ENCODE data around the gene CDCP2.
"Not testable (repeated sequence)": the region's sequence is repeated elsewhere in the genome, so short reads cannot be mapped to it uniquely, and the experiment has no call there.

CDCP2 gene

DNA sequence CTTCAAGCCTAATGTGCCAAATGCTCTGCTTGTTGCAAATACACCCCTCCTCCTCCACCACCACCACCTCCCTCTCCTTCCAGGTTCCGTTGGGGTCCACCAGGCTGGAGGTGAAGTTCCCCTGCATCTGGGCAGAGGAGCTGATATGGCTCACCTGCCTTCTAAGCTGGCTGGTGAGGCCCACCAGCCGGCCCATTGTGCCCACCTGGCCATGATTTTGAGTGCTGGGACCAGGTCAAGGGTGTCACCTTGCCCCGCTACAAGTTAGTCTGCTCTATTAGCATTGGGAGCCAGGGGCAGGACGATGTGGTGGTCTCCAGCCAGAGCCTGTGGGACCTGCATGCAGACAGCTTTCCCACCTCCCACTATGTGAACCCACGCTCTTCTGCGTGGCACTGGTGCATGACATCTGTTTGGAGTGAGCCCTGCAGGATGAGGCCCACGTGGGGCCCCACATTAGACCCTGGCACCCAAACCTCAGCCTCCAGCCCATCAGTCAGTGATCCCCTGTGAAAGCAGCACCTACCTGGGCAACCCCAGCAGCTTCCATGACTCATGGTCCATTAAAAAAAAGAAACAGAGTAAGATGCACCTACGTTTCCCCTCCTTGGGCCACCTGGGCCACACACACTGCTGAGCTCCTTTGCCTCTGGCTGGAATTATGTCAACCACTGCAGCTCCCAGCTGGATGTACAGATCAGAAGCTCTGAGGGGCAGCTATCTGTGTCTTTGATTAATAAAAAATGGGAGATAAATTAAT lies 15.6 kb upstream of the CDCP2 start:
- DNase-seq (ENCODE audit: extremely low read depth in 1 of 2, low read depth in 1 of 2), result no peak

GRCh38 chr1:54167422-54168139 lies 14.8 kb upstream of the CDCP2 start:
- DNase-seq (ENCODE audit: extremely low read depth in 1 of 2, low read depth in 1 of 2), result no peak

GRCh38 chr1:54166357-54166756 lies 13.6 kb upstream of the CDCP2 start:
- DNase-seq (ENCODE audit: extremely low read depth in 1 of 2, low read depth in 1 of 2), result not testable (repeated sequence)

DNA sequence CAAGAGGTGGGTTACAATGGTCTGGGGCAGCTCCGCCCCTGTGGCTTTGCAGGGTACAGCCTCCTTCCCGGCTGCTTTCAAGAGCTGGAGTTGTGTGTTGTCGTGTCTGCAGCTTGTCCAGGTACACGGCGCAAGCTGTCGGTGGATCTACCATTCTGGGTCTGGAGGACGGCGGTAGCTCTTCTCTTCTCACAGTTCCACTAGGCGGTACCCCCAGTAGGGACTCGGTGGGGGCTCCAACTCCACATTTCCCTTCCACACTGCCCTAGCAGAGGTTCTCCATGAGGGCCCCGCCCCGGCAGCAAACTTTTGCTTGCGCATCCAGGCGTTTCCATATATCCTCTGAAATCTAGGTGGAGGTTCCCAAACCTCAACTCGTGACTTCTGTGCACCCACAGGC lies 12.3 kb upstream of the CDCP2 start:
- no peak for DNase-seq (ENCODE audit: extremely low read depth in 1 of 2, low read depth in 1 of 2)

DNA sequence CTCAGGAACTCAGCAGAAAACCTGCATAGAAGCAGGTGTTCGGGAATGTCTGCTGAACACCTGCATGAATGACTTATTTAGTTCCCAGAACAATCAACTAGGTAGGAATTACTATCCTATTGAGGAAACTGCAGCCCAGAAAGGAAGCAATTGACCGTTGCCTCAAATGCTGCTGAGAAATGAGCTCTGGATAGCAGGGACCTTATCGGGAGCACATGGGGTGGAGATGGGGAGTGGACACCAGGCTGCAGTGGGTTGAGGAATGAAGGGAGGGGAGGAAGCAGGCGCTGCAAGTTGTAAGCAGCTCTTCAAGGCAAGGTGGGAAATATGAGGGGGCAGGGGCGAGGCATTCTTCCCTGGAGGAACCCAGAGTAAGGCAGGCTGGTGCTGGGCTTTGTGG lies 10.8 kb upstream of the CDCP2 start:
- DNase-seq (ENCODE audit: extremely low read depth in 1 of 2, low read depth in 1 of 2), result no peak

DNA sequence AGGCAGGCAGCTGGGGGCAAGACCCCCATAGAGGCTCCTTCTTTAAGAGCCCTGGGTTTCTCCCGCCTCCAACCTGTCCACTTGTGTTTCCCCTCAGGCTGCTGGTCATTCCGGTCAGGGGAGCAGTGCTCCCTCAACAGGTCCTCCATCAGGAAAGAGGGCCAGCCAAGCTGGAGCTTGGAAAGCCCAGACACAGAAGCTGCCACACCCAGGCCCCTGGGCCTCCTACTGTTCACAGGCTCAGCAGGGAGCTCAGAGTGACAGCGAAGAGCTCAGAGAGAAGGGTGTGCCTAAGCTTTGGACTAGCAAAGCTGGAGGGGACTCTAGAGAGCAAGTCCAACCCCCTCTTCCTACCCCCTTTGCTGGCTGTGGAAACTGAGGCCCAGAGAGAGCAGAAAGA lies 10.3 kb upstream of the CDCP2 start:
- no peak for DNase-seq (ENCODE audit: extremely low read depth in 1 of 2, low read depth in 1 of 2)

GRCh38 chr1:54161495-54162168 lies 8.8 kb upstream of the CDCP2 start:
- no peak for DNase-seq (ENCODE audit: extremely low read depth in 1 of 2, low read depth in 1 of 2)

DNA sequence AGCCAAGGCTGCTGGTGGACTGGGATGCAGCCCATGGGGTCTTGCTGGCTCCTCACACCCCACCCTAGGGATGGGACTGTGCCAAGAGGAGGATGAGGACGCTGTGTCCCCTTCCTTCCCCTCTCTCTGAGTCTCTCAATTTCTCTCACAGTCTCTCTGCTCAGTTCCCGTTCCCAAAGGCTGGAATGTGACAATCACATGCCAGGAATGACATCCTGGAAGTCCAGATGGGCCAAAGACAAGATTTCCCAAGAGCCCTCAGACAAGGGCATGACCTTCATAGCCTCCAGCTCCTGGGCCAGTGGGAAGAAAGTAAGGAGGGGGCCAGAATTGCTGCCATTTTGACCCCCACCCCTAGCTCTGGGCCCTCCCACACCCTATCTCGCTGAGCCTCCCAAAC lies 7.6 kb upstream of the CDCP2 start:
- no peak for DNase-seq (ENCODE audit: extremely low read depth in 1 of 2, low read depth in 1 of 2)

GRCh38 chr1:54159733-54160316 lies 7.0 kb upstream of the CDCP2 start:
- no peak for DNase-seq (ENCODE audit: extremely low read depth in 1 of 2, low read depth in 1 of 2)

GRCh38 chr1:54158071-54158470 lies 5.3 kb upstream of the CDCP2 start:
- no peak for DNase-seq (ENCODE audit: extremely low read depth in 1 of 2, low read depth in 1 of 2)

DNA sequence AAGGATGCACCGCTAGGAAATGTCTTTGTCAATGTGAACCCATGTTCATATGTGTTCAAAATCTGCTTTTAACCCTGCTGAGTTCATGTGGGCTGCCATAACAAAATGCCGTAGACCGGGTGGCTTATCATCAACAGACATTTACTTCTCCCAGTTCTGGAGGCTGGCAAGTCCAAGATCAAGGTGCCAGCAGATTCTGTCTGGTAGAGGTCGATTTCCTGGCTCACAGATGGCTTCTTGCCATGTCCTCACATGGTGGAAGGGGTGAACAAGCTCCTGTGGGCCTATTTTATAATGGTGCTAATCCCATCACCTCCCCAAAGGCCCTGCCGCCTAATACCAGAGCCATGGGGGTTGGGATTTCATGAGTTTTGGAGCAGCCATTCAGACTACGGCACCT lies 4.6 kb upstream of the CDCP2 start:
- DNase-seq (ENCODE audit: extremely low read depth in 1 of 2, low read depth in 1 of 2), result no peak

DNA sequence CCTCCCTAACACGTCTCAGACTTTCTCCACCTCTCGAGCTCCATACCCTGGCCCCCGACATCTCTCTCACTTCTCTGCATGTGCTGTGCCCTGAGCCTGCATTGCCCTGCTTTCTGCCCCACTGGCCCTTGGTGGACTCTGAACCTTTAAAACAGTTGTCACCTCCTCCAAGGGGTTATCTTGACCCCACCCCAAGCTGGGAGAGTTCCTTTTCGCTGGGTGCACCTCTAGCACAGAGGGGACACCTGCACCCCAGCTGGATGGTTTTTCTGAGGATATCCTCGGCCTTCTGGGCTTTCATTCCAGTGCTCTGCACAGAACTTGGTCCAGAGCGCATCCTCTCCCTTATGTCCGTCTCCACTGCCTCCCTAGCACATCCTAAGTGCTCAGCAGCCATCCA lies 4.2 kb upstream of the CDCP2 start:
- DNase-seq (ENCODE audit: extremely low read depth in 1 of 2, low read depth in 1 of 2), result no peak

- DNase-seq (ENCODE audit: extremely low read depth in 1 of 2, low read depth in 1 of 2), result no peak
These were observed 3.4 kb upstream of the CDCP2 start for GRCh38 chr1:54156201-54156600.

GRCh38 chr1:54153535-54154439 lies 987 bp upstream of the CDCP2 start:
- DNase-seq (ENCODE audit: extremely low read depth in 1 of 2, low read depth in 1 of 2), result no peak

- DNase-seq (ENCODE audit: extremely low read depth in 1 of 2, low read depth in 1 of 2), result no peak
These were observed 1.8 kb downstream of the CDCP2 start for GRCh38 chr1:54151013-54151412.

- DNase-seq (ENCODE audit: extremely low read depth in 1 of 2, low read depth in 1 of 2), result no peak
These were observed 3.1 kb downstream of the CDCP2 start for GRCh38 chr1:54149734-54150133.

DNA sequence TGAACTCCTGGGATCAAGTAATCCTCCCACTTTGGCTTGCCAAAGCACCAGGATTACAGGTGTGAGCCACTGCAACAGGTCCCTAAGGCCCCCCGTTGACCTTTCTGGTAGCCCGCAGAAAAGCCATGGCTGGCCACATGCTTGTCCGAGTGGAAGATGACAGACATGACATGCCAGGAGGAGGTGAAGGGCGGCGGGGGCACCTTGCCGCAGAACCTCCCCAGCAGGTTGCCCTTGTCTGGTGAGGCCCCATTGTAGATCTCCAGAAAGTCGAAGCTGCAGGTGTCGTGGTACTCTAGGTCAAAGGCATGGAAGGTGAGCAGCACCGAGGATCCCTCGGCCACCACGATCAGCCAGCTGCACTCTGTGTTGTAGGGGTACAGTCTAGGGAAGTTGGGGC lies 8.4 kb downstream of the CDCP2 start:
- DNase-seq (ENCODE audit: extremely low read depth in 1 of 2, low read depth in 1 of 2), result no peak

DNA sequence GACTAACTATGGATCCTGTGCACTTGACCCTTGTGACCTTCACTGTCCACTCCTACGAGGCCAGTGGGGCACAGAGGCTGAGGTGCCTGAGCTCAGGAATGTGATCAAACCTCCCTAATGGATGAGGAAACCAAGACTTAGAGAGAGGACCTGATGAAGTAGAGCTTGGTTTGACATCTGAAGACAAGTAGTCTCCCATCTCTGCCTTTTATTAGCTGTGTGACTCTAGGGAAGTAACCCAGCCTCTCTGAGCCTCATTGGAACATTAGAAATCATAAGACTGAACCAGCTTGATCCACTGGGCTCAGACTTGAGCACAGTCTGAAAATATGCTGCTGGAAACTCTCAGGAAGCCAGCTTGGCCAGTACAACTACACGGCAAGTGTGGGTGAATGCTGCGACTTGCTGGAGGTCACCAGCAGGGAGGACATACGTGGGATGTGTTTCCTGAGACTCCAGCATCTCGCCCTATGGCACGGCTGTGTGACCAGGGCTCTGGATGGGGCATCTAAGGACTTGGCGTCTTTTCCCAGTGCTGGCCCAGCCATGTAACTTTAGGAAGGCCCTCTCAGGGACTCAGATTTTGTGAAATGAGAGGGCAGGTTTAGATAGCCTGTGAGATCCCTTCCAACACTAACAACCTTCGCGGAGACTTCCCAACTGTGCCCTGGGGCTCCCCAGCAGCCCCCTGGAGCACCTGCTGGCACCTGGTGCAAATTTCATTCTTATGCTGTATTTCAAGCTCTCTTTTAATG lies 10.5 kb downstream of the CDCP2 start:
- DNase-seq (ENCODE audit: extremely low read depth in 1 of 2, low read depth in 1 of 2), result no peak

DNA sequence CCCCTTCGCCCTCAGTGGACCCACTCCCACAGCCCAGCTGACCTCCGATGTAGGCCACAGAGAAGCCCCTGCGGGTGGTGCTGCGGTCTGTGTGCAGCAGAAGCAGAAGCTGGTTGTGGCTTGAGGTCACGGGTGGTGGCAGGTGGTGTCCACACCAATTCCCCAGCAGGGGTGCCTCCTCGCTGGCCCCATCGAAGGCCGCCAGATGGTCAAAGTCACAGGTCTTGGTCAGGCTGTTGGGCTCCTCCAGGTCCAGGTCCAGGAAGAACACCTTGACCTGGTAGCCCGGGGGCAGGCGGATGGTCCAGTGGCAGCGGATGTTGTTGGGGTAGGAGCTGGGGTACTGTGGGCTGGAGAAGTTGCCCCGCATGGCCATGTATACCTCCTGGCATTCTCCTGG lies 13.1 kb downstream of the CDCP2 start:
- DNase-seq (ENCODE audit: extremely low read depth in 1 of 2, low read depth in 1 of 2), result no peak

DNA sequence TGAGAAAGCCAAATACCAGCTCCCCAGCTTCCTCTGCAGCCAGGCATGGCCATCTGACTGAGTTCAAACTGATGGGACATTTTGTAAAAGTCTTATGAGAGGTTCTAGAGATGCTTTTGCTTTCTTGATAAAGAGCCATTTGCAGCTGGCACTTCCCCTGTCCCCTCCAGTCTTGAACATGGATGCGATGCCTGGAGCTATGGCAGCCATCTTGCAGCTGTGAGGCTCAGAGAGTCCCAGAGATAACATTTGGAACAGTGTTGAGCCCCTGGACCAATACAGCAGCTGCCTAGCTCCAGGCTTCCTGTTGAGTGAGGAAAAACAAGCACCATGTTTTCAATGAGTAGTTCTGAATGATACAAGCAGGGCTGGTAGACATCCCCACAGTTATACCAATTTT lies 13.8 kb downstream of the CDCP2 start:
- no peak for DNase-seq (ENCODE audit: extremely low read depth in 1 of 2, low read depth in 1 of 2)

All from stimulated activated CD8-positive, alpha-beta memory T cell treated with anti-CD3 and anti-CD28 coated beads, Interleukin-7, amount 100 ng/mL, for 48 hours (primary cell).